ENCODE results near the gene BTBD9. TPM values are rescaled to one million over a fixed set of nuclear protein-coding genes. Genes with fewer than 3 reads are reported as not detected.

Gene BTBD9
- total RNA-seq, 1 experiment from 2014 or later, result 7.1 TPM

- DNase-seq (ENCODE audit: low spot score), result peak; percentile 52
Observed at GRCh38 chr6:38346291-38347079, 293.2 kb downstream of the BTBD9 start.

GRCh38 chr6:38345586-38345985, 294.1 kb downstream of the BTBD9 start:
- no peak for DNase-seq (ENCODE audit: low spot score)

- DNase-seq (ENCODE audit: low spot score), result no peak
Observed at GRCh38 chr6:38341496-38341895, 298.2 kb downstream of the BTBD9 start.

- no peak for DNase-seq (ENCODE audit: low spot score)
Observed at GRCh38 chr6:38339914-38340313, 299.8 kb downstream of the BTBD9 start.

- DNase-seq (ENCODE audit: low spot score), result peak; percentile 57
Observed at GRCh38 chr6:38337819-38338465, 301.8 kb downstream of the BTBD9 start.

GRCh38 chr6:38336922-38337321, 302.8 kb downstream of the BTBD9 start:
- DNase-seq (ENCODE audit: low spot score), result no peak

GRCh38 chr6:38326837-38327236, 312.9 kb downstream of the BTBD9 start:
- DNase-seq (ENCODE audit: low spot score), result no peak

GRCh38 chr6:38323216-38323615, 316.5 kb downstream of the BTBD9 start:
- DNase-seq (ENCODE audit: low spot score), result no peak

- DNase-seq (ENCODE audit: low spot score), result no peak
Observed at GRCh38 chr6:38322138-38322537, 317.6 kb downstream of the BTBD9 start.

GRCh38 chr6:38320843-38321242, 318.9 kb downstream of the BTBD9 start:
- no peak for DNase-seq (ENCODE audit: low spot score)

GRCh38 chr6:38320358-38320757, 319.4 kb downstream of the BTBD9 start:
- no peak for DNase-seq (ENCODE audit: low spot score)

GRCh38 chr6:38319256-38320212, 320.2 kb downstream of the BTBD9 start:
- no peak for DNase-seq (ENCODE audit: low spot score)

GRCh38 chr6:38316099-38316868, 323.4 kb downstream of the BTBD9 start:
- no peak for DNase-seq (ENCODE audit: low spot score)

- no peak for DNase-seq (ENCODE audit: low spot score)
Observed at GRCh38 chr6:38311201-38311600, 328.5 kb downstream of the BTBD9 start.

GRCh38 chr6:38310061-38310460, 329.7 kb downstream of the BTBD9 start:
- no peak for DNase-seq (ENCODE audit: low spot score)

- DNase-seq (ENCODE audit: low spot score), result no peak
Observed at GRCh38 chr6:38307740-38308139, 332.0 kb downstream of the BTBD9 start.

- DNase-seq (ENCODE audit: low spot score), result no peak
Observed at GRCh38 chr6:38306931-38307330, 332.8 kb downstream of the BTBD9 start.

GRCh38 chr6:38305995-38306681, 333.6 kb downstream of the BTBD9 start:
- DNase-seq (ENCODE audit: low spot score), result no peak

- no peak for DNase-seq (ENCODE audit: low spot score)
Observed at GRCh38 chr6:38302838-38303237, 336.9 kb downstream of the BTBD9 start.

GRCh38 chr6:38302081-38302480, 337.6 kb downstream of the BTBD9 start:
- DNase-seq (ENCODE audit: low spot score), result no peak
